NT2/D1 (cell line): ENCODE data around the gene SCYL1.

Experiments used
- SUZ12 ChIP-seq: IDR thresholded peaks from 2 replicates; pipeline ENCODE4 v1.6.1; 2011; ENCODE audit not compliant: insufficient read length, insufficient read depth; ENCODE audit errors: extremely low read depth
- YY1 ChIP-seq: IDR thresholded peaks from 2 replicates; pipeline ENCODE4 v1.6.1; 2011; ENCODE audit not compliant: insufficient read length, insufficient read depth
- ZNF274 ChIP-seq: IDR thresholded peaks from 2 replicates; pipeline ENCODE4 v1.6.1; 2011; ENCODE audit warnings: mild to moderate bottlenecking, low read depth, low read length

DNA sequence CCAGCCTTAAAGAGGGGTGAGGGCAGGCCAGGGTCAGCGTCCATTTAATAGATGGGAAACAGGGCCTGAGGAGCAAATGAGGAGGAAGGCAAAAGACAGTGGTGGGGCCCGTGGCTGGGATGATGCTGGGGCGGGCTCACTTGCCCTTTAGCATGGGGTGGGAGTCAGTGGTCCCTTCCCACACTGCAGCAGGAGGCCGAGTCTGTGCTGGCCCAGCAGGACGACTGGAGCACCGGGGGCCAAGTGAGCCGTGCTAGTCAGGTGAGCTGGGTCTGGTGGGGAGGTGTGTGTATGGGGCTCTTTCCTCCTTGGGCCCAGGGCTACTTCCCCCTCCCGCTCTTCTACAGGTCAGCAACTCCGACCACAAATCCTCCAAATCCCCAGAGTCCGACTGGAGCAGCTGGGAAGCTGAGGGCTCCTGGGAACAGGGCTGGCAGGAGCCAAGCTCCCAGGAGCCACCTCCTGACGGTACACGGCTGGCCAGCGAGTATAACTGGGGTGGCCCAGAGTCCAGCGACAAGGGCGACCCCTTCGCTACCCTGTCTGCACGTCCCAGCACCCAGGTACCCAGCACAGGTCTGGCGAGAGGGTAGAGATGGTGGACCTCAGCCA, 12.8 kb downstream of the SCYL1 start:
- TF ChIP-seq ZNF274 (no peak), SUZ12 (no peak), YY1 (no peak)
